Activated CD8-positive, alpha-beta memory T cell treated with anti-CD3 and anti-CD28 coated beads, Interleukin-2, amount 50 U/mL, for 24 hours (primary cell): ENCODE data around the gene TEX38.
"Not testable (repeated sequence)": the region's sequence is repeated elsewhere in the genome, so short reads cannot be mapped to it uniquely, and the experiment has no call there.

ENCODE experiments used
- DNase-seq: peaks from one replicate; pipeline ENCODE4 v3.0.0-alpha.2; 2020; ENCODE audit errors: extremely low read depth

TEX38 gene

GRCh38 chr1:46671554-46671953 lies at the start of gene TEX38:
Gene TEX38 (plus strand): TSS chr1:46671854. CDS start chr1:46671935, 81 bp downstream.
- DNase-seq, result no peak

GRCh38 chr1:46621930-46622329 lies 49.7 kb upstream of the TEX38 start:
- no peak for DNase-seq

- DNase-seq, result no peak
Measured at GRCh38 chr1:46622344-46622743, 49.3 kb upstream of the TEX38 start.

- DNase-seq, result no peak
Measured at GRCh38 chr1:46623743-46624644, 47.7 kb upstream of the TEX38 start.

- DNase-seq, result no peak
Measured at GRCh38 chr1:46630719-46631118, 40.9 kb upstream of the TEX38 start.

- DNase-seq, result no peak
Measured at GRCh38 chr1:46635205-46635604, 36.4 kb upstream of the TEX38 start.

- no peak for DNase-seq
Measured at GRCh38 chr1:46637444-46638083, 34.1 kb upstream of the TEX38 start.

GRCh38 chr1:46638921-46639320 lies 32.7 kb upstream of the TEX38 start:
- DNase-seq, result no peak

GRCh38 chr1:46639547-46639946 lies 32.1 kb upstream of the TEX38 start:
- DNase-seq, result no peak

GRCh38 chr1:46642115-46642680 lies 29.5 kb upstream of the TEX38 start:
- no peak for DNase-seq

- DNase-seq, result no peak
Measured at GRCh38 chr1:46643368-46643775, 28.3 kb upstream of the TEX38 start.

- no peak for DNase-seq
Measured at GRCh38 chr1:46645815-46646214, 25.8 kb upstream of the TEX38 start.

GRCh38 chr1:46646331-46646730 lies 25.3 kb upstream of the TEX38 start:
- DNase-seq, result no peak

GRCh38 chr1:46646844-46647243 lies 24.8 kb upstream of the TEX38 start:
- DNase-seq, result no peak

GRCh38 chr1:46647611-46648010 lies 24.0 kb upstream of the TEX38 start:
- DNase-seq, result no peak

- DNase-seq, result no peak
Measured at GRCh38 chr1:46649764-46650163, 21.9 kb upstream of the TEX38 start.

GRCh38 chr1:46650491-46650890 lies 21.2 kb upstream of the TEX38 start:
- DNase-seq, result no peak

GRCh38 chr1:46651152-46651551 lies 20.5 kb upstream of the TEX38 start:
- DNase-seq, result not testable (repeated sequence)

- DNase-seq, result no peak
Measured at GRCh38 chr1:46652321-46653100, 19.1 kb upstream of the TEX38 start.

- no peak for DNase-seq
Measured at GRCh38 chr1:46653405-46653958, 18.2 kb upstream of the TEX38 start.

- DNase-seq, result no peak
Measured at GRCh38 chr1:46654012-46654411, 17.6 kb upstream of the TEX38 start.

GRCh38 chr1:46654698-46655097 lies 17.0 kb upstream of the TEX38 start:
- DNase-seq, result not testable (repeated sequence)
